PC-3 (cell line): ENCODE results near the gene MRPS24. TPM values are rescaled to one million over a fixed set of nuclear protein-coding genes. Genes with fewer than 3 reads are reported as not detected.

Experiments
- ATAC-seq: fragments of 200-7000 bp; cut with Tn5 transposase; 2 replicates; pipeline ENCODE4 v1.9.1; 2020; ENCODE audit warnings: mild to moderate bottlenecking, moderate library complexity
- BruUV-seq: library from RNA; stranded (reverse); fragments of 400-500 nt; replicated peaks from 2 replicates; lab custom pipeline; 2021; lab: Mats Ljungman, UMichigan
- CTCF ChIA-PET: fragments of 300-600 bp; sonication (Branson Sonifier 250); formaldehyde crosslinking; loops from one replicate; lab custom pipeline; 2022; ENCODE audit warnings: antibody characterized with exemption; lab: Charles Lee
- POLR2A ChIA-PET: fragments of 300-600 bp; sonication (Branson Sonifier 250); formaldehyde crosslinking; loops from one replicate; lab custom pipeline; 2022; ENCODE audit warnings: antibody characterized with exemption; ENCODE audit not compliant: unreplicated experiment; lab: Charles Lee
- DNase-seq: peaks from one replicate; pipeline ENCODE4 v3.0.0-alpha.2; 2015
- H2AFZ ChIP-seq: fragments of 300-600 bp; sonication (generic); 2 replicates; pipeline ENCODE4 v1.6.0; 2016; ENCODE audit warnings: antibody characterized with exemption, low read length
- H3F3A ChIP-seq: fragments of 300-600 bp; sonication (generic); one replicate; pipeline ENCODE4 v1.6.0; 2017; ENCODE audit warnings: antibody characterized with exemption, low read length, control low read depth, mild to moderate bottlenecking; ENCODE audit not compliant: unreplicated experiment
- H3K27ac ChIP-seq: fragments of 300-600 bp; sonication (generic); 2 replicates; pipeline ENCODE4 v1.5.1; 2016; ENCODE audit warnings: mild to moderate bottlenecking, low read length
- H3K27me3 ChIP-seq: fragments of 300-600 bp; sonication (generic); 2 replicates; pipeline ENCODE4 v1.6.1; 2016; ENCODE audit warnings: low read length, mixed read lengths
- H3K36me3 ChIP-seq: fragments of 300-600 bp; sonication (generic); 2 replicates; pipeline ENCODE4 v1.6.1; 2016; ENCODE audit warnings: low read depth, mixed run types, low read length, mixed read lengths
- H3K4me1 ChIP-seq: fragments of 300-600 bp; sonication (generic); 2 replicates; pipeline ENCODE4 v1.5.1; 2016; ENCODE audit warnings: low read length; ENCODE audit not compliant: insufficient read depth
- H3K4me2 ChIP-seq: fragments of 300-600 bp; sonication (generic); 2 replicates; pipeline ENCODE4 v1.6.0; 2016; ENCODE audit warnings: low read length
- H3K4me3 ChIP-seq: fragments of 300-600 bp; sonication (generic); 2 replicates; pipeline ENCODE4 v1.5.1; 2016; ENCODE audit warnings: mild to moderate bottlenecking, low read length, mixed read lengths
- H3K79me2 ChIP-seq: fragments of 300-600 bp; sonication (generic); 2 replicates; pipeline ENCODE4 v1.6.1; 2017; ENCODE audit warnings: low read length, mixed read lengths
- H3K9ac ChIP-seq: fragments of 300-600 bp; sonication (generic); 2 replicates; pipeline ENCODE4 v1.6.0; 2016; ENCODE audit warnings: mild to moderate bottlenecking, low read length
- H3K9me2 ChIP-seq: fragments of 300-600 bp; sonication (generic); replicated peaks from 2 replicates; pipeline ENCODE4 v1.6.1; 2016; ENCODE audit warnings: mixed run types, low read length, mixed read lengths
- H3K9me3 ChIP-seq: fragments of 300-600 bp; sonication (generic); 2 replicates; pipeline ENCODE4 v1.6.1; 2016; ENCODE audit warnings: low read length, mixed read lengths
- H4K20me1 ChIP-seq: fragments of 300-600 bp; sonication (generic); 2 replicates; pipeline ENCODE4 v1.6.1; 2016; ENCODE audit warnings: low read length, mixed read lengths
- EZH2 ChIP-seq: fragments of 300-600 bp; sonication (generic); IDR thresholded peaks from one replicate; pipeline ENCODE4 v1.6.1; 2017; ENCODE audit warnings: antibody characterized with exemption, mild to moderate bottlenecking, low read length; ENCODE audit not compliant: unreplicated experiment
- EZH2phosphoT487 ChIP-seq: fragments of 300-600 bp; sonication (generic); IDR thresholded peaks from 2 replicates; pipeline ENCODE4 v1.6.1; 2018; ENCODE audit warnings: mild to moderate bottlenecking, antibody characterized with exemption, low read length, borderline replicate concordance
- intact Hi-C: fragments of 100-400 bp; cut with micrococcal nuclease; formaldehyde crosslinking; loops from 2 replicates; pipeline ENCODE4 v1.9.0; 2023
- total RNA-seq: library from RNA; depleted of rRNA; stranded (reverse); fragments of >200 nt; gene quantifications from 2 replicates; pipeline ENCODE4 v1.2.3, GENCODE V29; 2014
- TF ChIP-seq, protein P1 (sequence below): fragments of 300-600 bp; sonication (generic); conservative IDR thresholded peaks from 2 replicates; pipeline ENCODE4 v1.5.1; 2017; ENCODE audit warnings: antibody characterized with exemption, low read depth, mild to moderate bottlenecking, low read length

The MRPS24 gene
- total RNA-seq, 1 experiment from 2014 or later = 200 TPM

DNA sequence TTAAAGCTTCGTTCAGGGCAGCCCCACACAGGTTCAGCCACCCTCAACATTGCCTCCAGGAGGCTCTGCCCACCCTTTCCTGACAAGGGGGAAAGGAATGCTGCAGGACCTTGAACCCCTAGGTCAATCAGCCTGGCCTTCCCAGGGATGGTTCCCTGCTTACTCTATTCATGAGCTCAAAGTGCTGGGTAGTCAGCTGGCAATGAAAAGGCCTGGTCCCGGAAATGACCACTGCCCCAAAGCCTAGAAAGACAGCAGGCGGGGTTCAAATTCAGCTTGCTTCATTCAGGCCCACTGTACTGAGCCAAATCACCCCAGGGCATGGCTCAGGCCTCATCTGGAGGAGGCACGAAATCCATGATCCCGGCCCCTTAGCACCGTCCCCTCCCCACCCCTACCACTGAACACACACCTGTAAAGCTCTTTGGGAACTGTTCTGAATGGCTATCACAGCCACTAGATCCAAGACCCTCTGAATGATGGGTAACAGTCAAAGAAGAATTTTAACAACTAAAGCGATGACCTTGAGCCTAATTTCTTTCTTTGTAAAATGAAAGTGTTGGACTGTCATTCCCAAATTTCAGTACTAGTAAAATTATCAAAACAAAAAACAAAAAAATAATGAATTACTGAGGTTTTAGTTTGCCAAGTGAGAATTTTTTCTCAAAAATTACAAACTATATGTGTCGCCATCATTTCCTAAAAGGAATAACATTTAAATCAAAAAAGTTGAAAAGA lies 36.1 kb upstream of the MRPS24 start:
- DNase-seq (peak; percentile 63), ATAC-seq (peak; percentile 45)
- Histone ChIP-seq H3K9me2 (no peaks in the 10 kb centered on the region), H3K79me2 (peaks cover 57% of the 10 kb centered on the region), H4K20me1 (peaks cover 12% of the 10 kb centered on the region; the same call in 1 of the 2 replicates), H3K36me3 (no peaks in the 10 kb centered on the region), H3K4me3 (peak overlapping the region; percentile 76), H3K4me1 (peaks cover 26% of the 10 kb centered on the region), H3F3A (no peaks in the 10 kb centered on the region), H3K9me3 (no peaks in the 10 kb centered on the region), H3K4me2 (peak overlapping the region; percentile 91), H2AFZ (peak overlapping the region; percentile 69; the same call in 1 of the 2 replicates), H3K9ac (peak overlapping the region; percentile 87), H3K27me3 (no peaks in the 10 kb centered on the region), H3K27ac (peak overlapping the region; percentile 50)
- POLR2A ChIA-PET = interaction anchor here (0.5 to 0.6 kb wide), 2 partner anchors 33 to 412 kb away, joined by 3 to 5 read pairs; no protein-coding TSS in a partner anchor
- CTCF ChIA-PET = interaction anchor here (0.6 to 1.1 kb wide), 3 partner anchors 36 to 225 kb away, joined by 3 read pairs; partner anchors contain the start of gene MRPS24
- TF ChIP-seq EZH2 = no peak
- TF ChIP-seq EZH2phosphoT487 = no peak
- TF ChIP-seq, protein P1, sequence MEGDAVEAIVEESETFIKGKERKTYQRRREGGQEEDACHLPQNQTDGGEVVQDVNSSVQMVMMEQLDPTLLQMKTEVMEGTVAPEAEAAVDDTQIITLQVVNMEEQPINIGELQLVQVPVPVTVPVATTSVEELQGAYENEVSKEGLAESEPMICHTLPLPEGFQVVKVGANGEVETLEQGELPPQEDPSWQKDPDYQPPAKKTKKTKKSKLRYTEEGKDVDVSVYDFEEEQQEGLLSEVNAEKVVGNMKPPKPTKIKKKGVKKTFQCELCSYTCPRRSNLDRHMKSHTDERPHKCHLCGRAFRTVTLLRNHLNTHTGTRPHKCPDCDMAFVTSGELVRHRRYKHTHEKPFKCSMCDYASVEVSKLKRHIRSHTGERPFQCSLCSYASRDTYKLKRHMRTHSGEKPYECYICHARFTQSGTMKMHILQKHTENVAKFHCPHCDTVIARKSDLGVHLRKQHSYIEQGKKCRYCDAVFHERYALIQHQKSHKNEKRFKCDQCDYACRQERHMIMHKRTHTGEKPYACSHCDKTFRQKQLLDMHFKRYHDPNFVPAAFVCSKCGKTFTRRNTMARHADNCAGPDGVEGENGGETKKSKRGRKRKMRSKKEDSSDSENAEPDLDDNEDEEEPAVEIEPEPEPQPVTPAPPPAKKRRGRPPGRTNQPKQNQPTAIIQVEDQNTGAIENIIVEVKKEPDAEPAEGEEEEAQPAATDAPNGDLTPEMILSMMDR = no peak
- intact Hi-C loops = loop anchor here (2.0 kb wide), 1 partner anchor 33 kb away; no protein-coding TSS in a partner anchor
- BruUV-seq = TSS peak; percentile 66

DNA sequence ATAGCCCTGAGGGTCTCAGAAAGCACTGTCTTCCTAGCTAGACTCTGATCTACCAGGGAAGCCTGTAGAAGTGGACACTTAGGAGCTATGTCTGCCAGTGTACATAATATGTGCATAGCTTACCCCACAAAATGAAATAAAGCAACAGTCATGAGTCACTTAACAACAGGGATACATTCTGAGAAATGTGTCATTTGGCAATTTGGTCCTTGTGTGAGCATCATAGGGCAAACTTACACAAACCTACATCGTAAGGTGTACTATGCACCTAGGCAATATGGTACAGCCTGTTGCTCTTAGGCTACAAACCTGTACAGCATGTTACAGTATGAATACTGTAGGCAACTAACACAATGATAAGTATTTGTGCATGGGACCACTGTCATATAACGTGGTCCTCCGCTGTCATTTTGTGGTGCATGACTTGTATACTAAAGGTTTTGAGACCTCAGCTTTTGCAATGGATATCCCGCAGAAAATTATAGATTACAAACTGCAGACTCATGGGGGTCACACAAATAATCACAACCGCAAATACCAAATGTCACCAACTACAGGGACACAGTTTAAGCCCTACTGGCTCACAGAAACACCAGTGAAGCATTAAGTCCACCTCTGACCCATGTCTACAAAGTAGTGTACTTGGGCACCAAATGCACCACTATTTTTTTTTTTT lies 35.4 kb upstream of the MRPS24 start:
- H4K20me1 ChIP-seq = peaks cover 12% of the 10 kb centered on the region; the same call in 1 of the 2 replicates

More for the DNA sequence above, 35.4 kb upstream of the MRPS24 start:
- H3K9ac ChIP-seq = peak overlapping the region; percentile 87; the same call in 1 of the 2 replicates
- peaks cover 26% of the 10 kb centered on the region for H3K4me1 ChIP-seq
- BruUV-seq = TSS peak; percentile 24
- POLR2A ChIA-PET = interaction anchor here (0.6 kb wide), 2 partner anchors 35 to 322 kb away, joined by 3 to 10 read pairs; partner anchors contain the start of genes MRPS24 and STK17A
- no peaks in the 10 kb centered on the region for H3K9me2 ChIP-seq
- intact Hi-C loops = loop anchor here (2.0 kb wide), 1 partner anchor 32 kb away; no protein-coding TSS in a partner anchor
- H2AFZ ChIP-seq = no peak overlapping the region
- ATAC-seq (peak; percentile 45), DNase-seq (peak; percentile 67)
- H3K4me3 ChIP-seq = peak overlapping the region; percentile 76
- no peaks in the 10 kb centered on the region for H3K27me3 ChIP-seq
- no peaks in the 10 kb centered on the region for H3F3A ChIP-seq
- peaks cover 64% of the 10 kb centered on the region for H3K79me2 ChIP-seq
- CTCF ChIA-PET = interaction anchor here (0.6 to 1.1 kb wide), 3 partner anchors 35 to 50 kb away, joined by 3 read pairs; partner anchors contain the start of gene MRPS24
- H3K9me3 ChIP-seq = no peaks in the 10 kb centered on the region
- TF ChIP-seq, protein P1 = no peak
- H3K36me3 ChIP-seq = no peaks in the 10 kb centered on the region
- H3K4me2 ChIP-seq = peak overlapping the region; percentile 91
- H3K27ac ChIP-seq = peak overlapping the region; percentile 50
